Colonic mucosa (tissue), 4 donors: ENCODE results near the gene MED1. TPM values are rescaled to one million over a fixed set of nuclear protein-coding genes. Genes with fewer than 3 reads are reported as not detected.

Experiments
- DNase-seq: peaks from one replicate; pipeline ENCODE4 v3.0.0-alpha.2; 2020
- H3K27ac ChIP-seq: fragments of 200-600 bp; one replicate; pipeline ENCODE4 v1.8.0; 2021
- H3K27me3 ChIP-seq: fragments of 200-600 bp; one replicate; pipeline ENCODE4 v1.8.0; 2021
- H3K36me3 ChIP-seq: fragments of 200-600 bp; one replicate; pipeline ENCODE4 v1.8.0; 2021
- H3K4me1 ChIP-seq: fragments of 200-600 bp; one replicate; pipeline ENCODE4 v1.8.0; 2021; ENCODE audit warnings: mild to moderate bottlenecking
- H3K4me3 ChIP-seq: fragments of 200-600 bp; one replicate; pipeline ENCODE4 v1.8.0; 2021
- H3K9ac ChIP-seq, 2 donors: one replicate each; pipeline ENCODE4 v1.7.0; 2013; ENCODE audit warnings: control low read depth in 2 of 2, low read depth in 2 of 2, low read length in 2 of 2
- H3K9me3 ChIP-seq: fragments of 200-600 bp; one replicate; pipeline ENCODE4 v1.8.0; 2021
- CTCF ChIP-seq: fragments of 200-600 bp; IDR thresholded peaks from one replicate; pipeline ENCODE4 v1.8.0; 2022; ENCODE audit warnings: antibody characterized with exemption, mild to moderate bottlenecking
- intact Hi-C: fragments of 100-400 bp; cut with DNase I; formaldehyde crosslinking; loops from one replicate; pipeline ENCODE4 v1.14.1; 2022
- total RNA-seq, 2 donors: library from RNA; stranded (reverse); fragmentation: NEBNext Ultra II Directional in 1 of 2; extraction: Animal tissue kit (Norgen Biotek cat#: 25700) in 1 of 2; gene quantifications; one replicate each; pipeline ENCODE4 v1.2.1, GENCODE V29; 2021
- donor health status: healthy.
- donor health status: DM: no; HTN: no; CAD: no.
- donor health status: DM: no; HTN: no; CAD: no.

Gene MED1
- total RNA-seq, 2 donors from 2014 or later: 29.1 to 31.2 TPM

DNA sequence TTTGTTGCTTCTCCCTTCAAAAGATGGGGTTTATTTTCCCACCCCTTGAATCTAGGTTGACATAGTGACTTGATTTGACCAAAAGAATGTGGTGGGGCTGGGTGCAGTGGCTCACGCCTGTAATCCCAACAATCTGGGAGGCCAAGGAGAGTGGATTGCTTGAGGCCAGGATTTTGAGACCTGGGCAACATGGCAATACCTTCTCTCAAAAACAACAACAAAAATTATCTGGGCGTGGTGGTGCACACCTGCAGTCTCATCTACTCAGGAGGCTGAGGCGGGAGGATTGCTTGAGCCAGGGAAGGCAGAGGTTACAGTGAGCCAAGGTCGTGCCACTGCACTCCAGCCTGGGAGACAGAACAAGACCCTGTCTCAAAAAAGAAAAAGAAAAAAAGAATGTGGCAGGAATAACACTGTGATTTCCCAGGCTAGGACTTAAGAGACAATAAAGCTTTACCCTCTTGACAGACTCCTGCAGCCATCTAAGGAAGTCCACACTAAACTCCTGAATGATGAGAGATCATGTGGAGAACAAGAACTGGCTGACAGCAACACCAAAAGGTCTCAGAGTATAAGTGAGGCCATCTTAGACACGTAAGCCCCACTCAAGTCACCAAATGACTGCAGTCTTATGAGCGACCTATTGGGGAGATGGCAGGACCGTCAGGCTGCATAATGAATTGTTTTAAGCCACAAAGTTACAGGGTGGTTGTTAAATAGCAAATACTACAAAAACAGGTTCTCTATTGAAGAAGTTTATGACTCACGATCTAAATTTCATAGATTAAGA, 86.6 kb downstream of the MED1 start:
- no peak overlapping the region for H3K4me3 ChIP-seq
- DNase-seq: no peak
- no peak overlapping the region for H3K9ac ChIP-seq
- H3K36me3 ChIP-seq: no peaks in the 10 kb centered on the region
- H3K27me3 ChIP-seq: no peaks in the 10 kb centered on the region
- intact Hi-C loops: no loop called here
- no peaks in the 10 kb centered on the region for H3K9me3 ChIP-seq
- no peak for TF ChIP-seq CTCF
- H3K4me1 ChIP-seq: no peaks in the 10 kb centered on the region
- no peak overlapping the region for H3K27ac ChIP-seq

GRCh38 chr17:39361064-39361463, 90.0 kb downstream of the MED1 start:
- no peaks in the 10 kb centered on the region for H3K36me3 ChIP-seq
- H3K27ac ChIP-seq: no peak overlapping the region
- no peaks in the 10 kb centered on the region for H3K9me3 ChIP-seq
- H3K4me1 ChIP-seq: no peaks in the 10 kb centered on the region
- intact Hi-C loops: no loop called here
- no peak for TF ChIP-seq CTCF
- H3K27me3 ChIP-seq: no peaks in the 10 kb centered on the region
- DNase-seq: no peak
- H3K4me3 ChIP-seq: no peak overlapping the region
- no peak overlapping the region for H3K9ac ChIP-seq

DNA sequence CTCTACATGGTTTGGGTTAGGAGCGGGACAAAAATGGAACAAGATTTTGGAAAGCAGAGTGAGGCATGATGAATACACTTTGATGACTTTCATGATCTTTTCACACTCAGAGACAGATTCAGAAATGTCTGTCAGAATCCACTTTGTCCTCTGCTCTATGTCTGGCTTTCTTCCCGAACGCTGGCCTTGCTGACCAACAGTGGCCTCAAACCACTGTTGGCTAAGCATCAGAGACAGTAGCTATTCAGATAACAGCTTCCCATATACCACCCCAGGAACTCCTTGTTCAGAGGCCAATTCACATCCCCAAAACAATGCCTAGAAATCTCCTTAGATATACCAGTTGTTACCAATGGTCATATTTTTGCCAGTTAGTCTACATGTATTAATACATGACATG, 90.5 kb downstream of the MED1 start:
- Histone ChIP-seq H3K9ac (no peak overlapping the region), H3K9me3 (no peaks in the 10 kb centered on the region), H3K4me3 (no peak overlapping the region), H3K27ac (no peak overlapping the region), H3K36me3 (no peaks in the 10 kb centered on the region), H3K4me1 (no peaks in the 10 kb centered on the region), H3K27me3 (no peaks in the 10 kb centered on the region)
- TF ChIP-seq CTCF: no peak
- no peak for DNase-seq
- intact Hi-C loops: no loop called here

DNA sequence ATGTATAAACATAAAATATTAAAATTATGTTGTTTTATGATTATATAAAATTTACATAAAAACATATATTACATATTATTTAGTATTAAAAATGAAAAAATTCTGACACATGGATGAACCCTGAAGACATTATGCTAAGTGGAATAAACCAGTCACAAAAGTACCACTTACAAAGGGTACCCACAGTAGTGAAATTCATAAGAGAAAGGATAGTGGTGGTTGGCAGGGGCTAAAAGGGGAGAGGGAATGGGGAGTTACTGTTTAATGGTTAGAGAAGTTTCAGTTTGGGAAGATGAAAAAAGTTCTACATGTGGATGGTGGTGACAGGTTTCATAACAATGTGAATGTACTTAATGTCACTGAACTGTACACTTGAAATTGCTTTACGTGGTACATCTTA, 91.1 kb downstream of the MED1 start:
- Histone ChIP-seq H3K4me1 (no peaks in the 10 kb centered on the region), H3K27me3 (no peaks in the 10 kb centered on the region), H3K4me3 (no peak overlapping the region), H3K9ac (no peak overlapping the region), H3K9me3 (no peaks in the 10 kb centered on the region), H3K36me3 (no peaks in the 10 kb centered on the region), H3K27ac (no peak overlapping the region)
- intact Hi-C loops: no loop called here
- TF ChIP-seq CTCF: no peak
- no peak for DNase-seq

DNA sequence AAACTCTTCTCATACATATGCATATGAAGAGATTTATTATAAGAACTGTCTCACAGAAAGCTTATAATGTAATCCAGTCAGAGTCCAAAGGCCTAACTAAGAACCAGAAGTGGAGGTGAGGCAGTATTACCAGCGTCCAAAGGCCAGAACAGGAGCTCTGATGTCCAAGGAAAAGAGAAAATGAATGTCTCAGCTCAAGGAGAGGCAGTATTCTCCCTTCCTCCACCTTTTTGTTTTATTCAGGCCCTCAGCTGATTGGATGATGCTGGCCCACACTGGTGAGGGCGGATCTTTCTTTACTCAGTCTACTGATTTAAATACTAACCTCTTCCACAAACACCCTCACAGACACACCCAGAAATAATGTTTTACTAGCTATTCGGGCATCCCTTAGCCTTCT, 93.1 kb downstream of the MED1 start:
- Histone ChIP-seq H3K9ac (no peak overlapping the region), H3K36me3 (no peaks in the 10 kb centered on the region), H3K4me3 (no peak overlapping the region), H3K4me1 (no peaks in the 10 kb centered on the region), H3K27me3 (no peaks in the 10 kb centered on the region), H3K27ac (peak overlapping the region; percentile 62), H3K9me3 (no peaks in the 10 kb centered on the region)
- intact Hi-C loops: no loop called here
- TF ChIP-seq CTCF: no peak
- DNase-seq: peak; percentile 69
